Urinary bladder (tissue), 4 donors: ENCODE measurements around the gene FBXL14. TPM values are rescaled to one million over a fixed set of nuclear protein-coding genes. Genes with fewer than 3 reads are reported as not detected.

Experiments used
- DNase-seq: peaks from one replicate; pipeline ENCODE4 v3.0.0-alpha.2; 2015; ENCODE audit errors: extremely low spot score
- H3K27ac ChIP-seq: one replicate; pipeline ENCODE4 v1.5.1; 2013; ENCODE audit warnings: low read depth, mild to moderate bottlenecking, moderate library complexity
- H3K36me3 ChIP-seq: one replicate; pipeline ENCODE4 v1.6.1; 2013; ENCODE audit warnings: mild to moderate bottlenecking, moderate library complexity; ENCODE audit not compliant: insufficient read depth
- H3K4me1 ChIP-seq: one replicate; pipeline ENCODE4 v1.6.1; 2013; ENCODE audit warnings: mild to moderate bottlenecking, moderate library complexity; ENCODE audit not compliant: insufficient read depth
- H3K4me3 ChIP-seq: one replicate; pipeline ENCODE4 v1.5.1; 2013; ENCODE audit warnings: low read depth, low read length
- WGBS: extraction: QIAGEN DNeasy Blood & Tissue Kit; methylation state at CpG from one replicate; pipeline ENCODE4 v1.1.7; 2013; 5-methylcytosine and 5-hydroxymethylcytosine counted together
- polyA plus RNA-seq: library from polyadenylated mRNA; stranded (reverse); fragments of 200-250 nt; gene quantifications from one replicate; pipeline ENCODE4 v1.2.3, GENCODE V29; 2013
- total RNA-seq: library from RNA; depleted of rRNA; stranded (reverse); fragments of >200 nt; gene quantifications from one replicate; pipeline ENCODE4 v1.2.3, GENCODE V29; 2014
- donor health status: healthy with polysubstance abuse.
- donor health status: healthy.

Gene FBXL14
- total and polyA plus RNA-seq, 2 donors: 7.0 to 11.1 TPM

- H3K4me1 ChIP-seq: no peaks in the 10 kb centered on the region
- no peak overlapping the region for H3K4me3 ChIP-seq
- H3K36me3 ChIP-seq: no peaks in the 10 kb centered on the region
- DNase-seq: no peak
- no peak overlapping the region for H3K27ac ChIP-seq
- 91% methylated on average over 3 of the region's 3 CpGs for WGBS
Observed at GRCh38 chr12:1534748-1535147, 59.6 kb downstream of the FBXL14 start.

GRCh38 chr12:1533602-1534304 is 60.6 kb downstream of the FBXL14 start:
- no peak for DNase-seq
- no peaks in the 10 kb centered on the region for H3K36me3 ChIP-seq
- H3K4me1 ChIP-seq: no peaks in the 10 kb centered on the region
- no peak overlapping the region for H3K4me3 ChIP-seq
- WGBS: 65% methylated on average over 16 of the region's 16 CpGs
- no peak overlapping the region for H3K27ac ChIP-seq

DNA sequence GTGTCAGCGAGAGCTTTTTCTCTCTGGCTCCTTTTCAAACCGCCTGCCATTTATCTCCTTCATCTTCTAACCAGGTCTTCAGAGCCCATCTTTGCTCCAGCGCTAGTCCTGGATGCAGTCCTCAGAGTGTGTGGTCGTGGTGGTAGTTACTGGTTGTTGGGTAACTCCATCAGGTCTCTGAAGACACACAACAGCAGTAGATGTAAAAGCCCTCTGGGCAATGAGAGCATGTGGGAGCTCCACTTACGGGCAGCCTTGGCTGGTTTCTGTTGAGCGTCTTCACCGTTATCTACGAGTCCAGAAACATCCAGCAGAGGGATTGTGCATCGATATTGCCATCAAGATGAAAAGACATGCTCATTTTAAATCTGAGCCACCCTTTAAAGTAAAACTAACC is 61.2 kb downstream of the FBXL14 start:
- WGBS: 72% methylated on average over 9 of the region's 9 CpGs
- H3K4me1 ChIP-seq: no peaks in the 10 kb centered on the region
- no peaks in the 10 kb centered on the region for H3K36me3 ChIP-seq
- H3K27ac ChIP-seq: no peak overlapping the region
- DNase-seq: no peak
- no peak overlapping the region for H3K4me3 ChIP-seq

GRCh38 chr12:1532375-1533165 is 61.8 kb downstream of the FBXL14 start:
- Histone ChIP-seq H3K4me3 (no peak overlapping the region), H3K27ac (no peak overlapping the region), H3K4me1 (no peaks in the 10 kb centered on the region), H3K36me3 (no peaks in the 10 kb centered on the region)
- no peak for DNase-seq
- 89% methylated on average over 11 of the region's 11 CpGs for whole genome bisulfite sequencing

DNA sequence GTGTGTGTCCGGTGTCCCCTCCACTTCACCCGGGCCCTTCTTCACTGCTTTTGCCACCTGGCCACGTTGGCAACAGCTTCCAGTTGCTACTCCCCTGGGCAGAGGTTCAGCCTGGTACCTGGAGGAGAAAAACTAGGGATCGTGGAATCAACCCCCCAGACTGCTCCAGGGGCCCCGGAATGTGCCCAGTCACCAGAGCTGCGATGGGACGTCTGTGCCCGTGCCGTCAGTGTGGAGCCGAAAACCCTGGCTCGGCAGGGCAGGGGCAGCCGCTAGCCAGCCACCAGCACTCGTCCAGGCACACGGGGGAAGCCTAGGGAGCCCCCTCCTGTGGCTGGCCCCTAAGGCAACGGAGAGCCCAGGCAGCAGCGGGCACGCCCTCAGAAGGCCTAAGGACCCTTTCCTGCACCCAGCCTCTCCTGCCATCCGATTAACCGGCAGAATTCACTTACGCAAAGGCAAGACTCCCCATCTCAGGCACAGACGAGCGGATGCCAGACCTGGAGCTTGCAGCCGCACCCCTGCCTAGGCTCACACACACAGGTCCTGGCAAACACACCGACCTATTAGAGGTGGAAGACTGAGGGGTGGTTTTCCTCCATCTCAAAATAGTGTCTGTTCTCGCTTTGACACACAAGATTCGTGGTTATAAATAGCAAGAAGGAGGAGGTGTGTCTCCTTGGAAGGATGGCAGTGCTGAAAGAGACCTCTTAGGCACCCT is 62.6 kb downstream of the FBXL14 start:
- Histone ChIP-seq H3K36me3 (no peaks in the 10 kb centered on the region), H3K4me1 (no peaks in the 10 kb centered on the region), H3K4me3 (peak overlapping the region; percentile 67), H3K27ac (no peak overlapping the region)
- WGBS: 68% methylated on average over 26 of the region's 26 CpGs
- no peak for DNase-seq

- H3K36me3 ChIP-seq: no peaks in the 10 kb centered on the region
- no peak overlapping the region for H3K27ac ChIP-seq
- no peak for DNase-seq
- WGBS: 4% methylated on average over 56 of the region's 56 CpGs
- peak overlapping the region; percentile 67 for H3K4me3 ChIP-seq
- H3K4me1 ChIP-seq: no peaks in the 10 kb centered on the region
Observed at GRCh38 chr12:1531153-1531653, 63.2 kb downstream of the FBXL14 start.

DNA sequence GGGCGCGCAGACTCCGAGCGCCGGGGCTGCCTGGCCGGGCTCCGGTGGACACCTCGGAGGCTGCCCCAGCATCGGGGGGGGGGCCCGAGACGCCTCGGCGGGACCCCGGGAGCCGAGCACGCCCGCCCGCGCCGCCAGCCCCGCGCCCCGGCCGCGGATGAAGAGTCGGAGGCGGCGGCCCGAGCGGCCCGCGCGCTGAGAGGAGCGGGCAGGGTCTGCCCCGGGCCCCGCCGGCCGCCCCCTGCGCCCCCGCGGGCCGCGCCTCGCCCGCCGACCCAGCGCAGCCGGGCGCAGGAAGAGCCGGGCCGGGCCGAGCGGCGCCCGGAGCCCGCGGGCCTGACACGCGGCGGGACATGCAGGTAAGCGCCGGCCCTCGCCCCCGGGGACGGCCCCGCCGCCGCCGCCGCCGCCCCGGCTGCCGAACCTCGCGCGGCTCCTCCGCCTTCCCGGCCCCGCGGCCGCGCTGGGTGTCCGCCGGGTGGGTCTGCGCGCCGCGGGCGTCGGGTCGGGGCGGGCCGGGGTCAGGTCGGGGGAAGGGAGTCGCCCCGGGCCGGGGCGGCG is 63.7 kb downstream of the FBXL14 start:
- no peak overlapping the region for H3K27ac ChIP-seq
- peak overlapping the region; percentile 67 for H3K4me3 ChIP-seq
- H3K36me3 ChIP-seq: no peaks in the 10 kb centered on the region
- H3K4me1 ChIP-seq: no peaks in the 10 kb centered on the region
- under 1% methylated on average over 98 of the region's 99 CpGs for WGBS
- DNase-seq: no peak

DNA sequence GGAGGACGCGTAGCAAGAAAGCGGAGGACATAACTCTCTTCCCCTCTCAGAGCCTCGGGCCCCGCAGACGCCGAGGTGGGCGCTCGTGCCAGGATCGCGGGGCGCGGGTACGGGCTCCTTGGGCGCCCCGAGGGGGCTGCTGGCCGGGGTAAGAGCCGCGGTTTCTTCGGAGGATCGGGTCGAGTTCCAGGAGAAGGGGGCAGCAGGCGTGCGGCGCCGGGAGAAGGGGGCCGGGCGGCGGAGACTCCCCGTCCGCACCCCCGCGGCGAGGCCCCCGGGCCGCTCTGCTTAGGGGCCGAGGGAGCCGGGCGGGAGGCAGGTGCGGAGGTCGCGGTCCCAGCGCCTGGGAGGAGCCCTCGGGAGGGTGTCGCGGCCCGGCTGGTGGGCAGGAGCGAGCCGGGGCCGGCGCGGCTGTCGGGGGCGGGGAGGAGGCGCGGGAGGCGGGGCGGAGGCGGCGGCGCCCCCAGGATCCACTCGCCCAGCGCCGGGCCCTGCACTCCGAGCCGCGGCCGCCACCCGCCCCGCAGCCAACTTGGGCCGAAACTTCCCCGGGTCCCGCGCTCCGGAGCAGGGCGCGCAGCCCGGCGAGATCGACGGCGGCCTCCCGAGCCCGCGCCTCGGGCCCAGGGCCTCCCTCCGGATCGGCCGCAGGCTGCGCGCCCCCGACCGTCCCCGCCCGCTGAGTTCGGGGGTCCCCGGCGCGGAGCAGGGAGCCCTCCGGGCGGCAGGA is 64.4 kb downstream of the FBXL14 start:
- H3K27ac ChIP-seq: no peak overlapping the region

DNA sequence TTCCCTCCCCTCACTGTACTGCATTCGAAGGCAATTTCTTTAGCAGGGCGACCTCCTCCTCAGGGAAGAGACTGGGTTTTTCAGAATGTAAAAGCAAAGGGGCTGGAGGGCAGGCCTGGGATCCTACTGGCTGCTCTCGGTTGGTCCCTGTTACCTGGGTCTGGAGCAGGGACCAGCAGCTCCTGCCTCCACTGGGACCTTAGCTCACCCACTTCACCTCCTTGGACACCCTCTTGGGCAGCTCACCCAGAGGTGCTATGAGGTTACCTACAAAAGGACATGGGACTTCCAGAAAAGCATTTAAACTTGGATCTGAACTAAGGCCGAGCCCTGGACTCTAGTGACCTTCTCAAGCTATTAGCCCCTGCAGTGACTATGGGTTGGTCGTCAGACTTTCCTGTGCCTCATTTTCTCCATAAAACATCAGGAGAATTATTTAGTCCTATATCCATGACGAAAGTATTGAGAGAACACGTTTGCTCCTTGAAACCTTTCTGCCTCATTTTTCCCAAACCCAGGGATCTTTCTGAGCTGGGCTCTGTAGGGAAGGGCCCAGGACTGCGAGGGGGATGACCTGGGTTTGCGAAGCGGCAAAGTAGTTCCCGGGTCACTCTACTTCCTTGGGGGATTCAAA is 65.0 kb downstream of the FBXL14 start:
- WGBS: 76% methylated on average over 11 of the region's 11 CpGs
- no peak overlapping the region for H3K27ac ChIP-seq
- H3K36me3 ChIP-seq: no peaks in the 10 kb centered on the region
- no peaks in the 10 kb centered on the region for H3K4me1 ChIP-seq
- no peak for DNase-seq
- H3K4me3 ChIP-seq: peak overlapping the region; percentile 67

More for the DNA sequence above, 64.4 kb downstream of the FBXL14 start:
- no peaks in the 10 kb centered on the region for H3K36me3 ChIP-seq
- DNase-seq: no peak
- H3K4me3 ChIP-seq: peak overlapping the region; percentile 67
- no peaks in the 10 kb centered on the region for H3K4me1 ChIP-seq
- 3% methylated on average over 99 of the region's 101 CpGs for WGBS

- WGBS: 98% methylated on average over 3 of the region's 3 CpGs
- no peak for DNase-seq
- Histone ChIP-seq H3K27ac (no peak overlapping the region), H3K36me3 (no peaks in the 10 kb centered on the region), H3K4me3 (no peak overlapping the region), H3K4me1 (no peaks in the 10 kb centered on the region)
Observed at GRCh38 chr12:1528791-1529190, 65.6 kb downstream of the FBXL14 start.

GRCh38 chr12:1527789-1528188 is 66.6 kb downstream of the FBXL14 start:
- Histone ChIP-seq H3K4me1 (no peaks in the 10 kb centered on the region), H3K27ac (no peak overlapping the region), H3K36me3 (no peaks in the 10 kb centered on the region), H3K4me3 (no peak overlapping the region)
- 64% methylated on average over 4 of the region's 4 CpGs for WGBS
- DNase-seq: no peak

DNA sequence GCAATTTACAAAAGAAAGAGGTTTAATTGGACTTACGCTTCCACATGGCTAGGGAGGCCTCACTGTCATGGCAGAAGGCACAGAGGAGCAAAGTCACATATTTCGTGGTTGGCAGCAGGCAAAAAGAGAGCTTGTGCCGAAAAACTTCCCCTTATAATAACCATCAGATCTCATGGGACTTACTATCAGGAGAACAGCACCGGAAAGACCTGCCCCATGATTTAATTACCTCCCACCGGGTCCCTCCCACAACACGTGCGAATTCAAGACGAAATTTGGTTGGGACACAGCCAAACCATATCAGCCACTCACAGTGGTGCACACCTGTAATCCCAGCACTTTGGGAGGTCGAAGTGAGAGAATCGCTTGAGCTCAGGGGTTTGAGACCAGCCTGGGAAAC is 68.5 kb downstream of the FBXL14 start:
- Histone ChIP-seq H3K4me3 (no peak overlapping the region), H3K27ac (no peak overlapping the region), H3K4me1 (no peaks in the 10 kb centered on the region), H3K36me3 (no peaks in the 10 kb centered on the region)
- no peak for DNase-seq
- 88% methylated on average over 10 of the region's 10 CpGs for WGBS
